ENCODE data around the gene KLHL40. TPM values are rescaled to one million over a fixed set of nuclear protein-coding genes. Genes with fewer than 3 reads are reported as not detected.

The KLHL40 gene
- total RNA-seq, 2 experiments from 2014 or later, result not detected

Other genes with a start within 250 kb of the KLHL40 start
- gene VIPR1, start 182.9 kb upstream of the KLHL40 start, total RNA-seq, result 1 to 10 TPM; 6.3 to 8.4 TPM
- gene SEC22C, start 103.6 kb upstream of the KLHL40 start, total RNA-seq, result 10 to 100 TPM; 41.2 to 45.9 TPM
- 10 to 100 TPM; 38.8 to 39.1 TPM for gene SS18L2, start 94.7 kb upstream of the KLHL40 start, total RNA-seq
- 10 to 100 TPM; 62.1 to 65.9 TPM for gene NKTR, start 84.9 kb upstream of the KLHL40 start, total RNA-seq
- gene ZBTB47, start 31.8 kb upstream of the KLHL40 start, total RNA-seq, result 1 to 10 TPM in 1 of 2 experiments, under 1 TPM in 1; 0.55 to 1.0 TPM
- gene HHATL, start 17.3 kb downstream of the KLHL40 start, total RNA-seq, result not detected
- gene CCDC13, start 87.7 kb downstream of the KLHL40 start, total RNA-seq, result under 1 TPM in 1 of 2 experiments, not detected in 1; 0.31 TPM
- 10 to 100 TPM; 57.1 to 66.4 TPM for gene HIGD1A, start 119.0 kb downstream of the KLHL40 start, total RNA-seq
- gene ACKR2, start 123.9 kb downstream of the KLHL40 start, total RNA-seq, result under 1 TPM; 0.42 to 0.76 TPM
- gene CYP8B1, start 190.3 kb downstream of the KLHL40 start, total RNA-seq, result not detected
- gene ZNF662, start 220.6 kb downstream of the KLHL40 start, total RNA-seq, result 1 to 10 TPM; 1.2 to 1.5 TPM